ENCODE data around the gene SERPINB7. TPM values are rescaled to one million over a fixed set of nuclear protein-coding genes. Genes with fewer than 3 reads are reported as not detected.

The SERPINB7 gene
- total and polyA plus RNA-seq, 7 donors, result 0.10 TPM; not detected in 6

DNA sequence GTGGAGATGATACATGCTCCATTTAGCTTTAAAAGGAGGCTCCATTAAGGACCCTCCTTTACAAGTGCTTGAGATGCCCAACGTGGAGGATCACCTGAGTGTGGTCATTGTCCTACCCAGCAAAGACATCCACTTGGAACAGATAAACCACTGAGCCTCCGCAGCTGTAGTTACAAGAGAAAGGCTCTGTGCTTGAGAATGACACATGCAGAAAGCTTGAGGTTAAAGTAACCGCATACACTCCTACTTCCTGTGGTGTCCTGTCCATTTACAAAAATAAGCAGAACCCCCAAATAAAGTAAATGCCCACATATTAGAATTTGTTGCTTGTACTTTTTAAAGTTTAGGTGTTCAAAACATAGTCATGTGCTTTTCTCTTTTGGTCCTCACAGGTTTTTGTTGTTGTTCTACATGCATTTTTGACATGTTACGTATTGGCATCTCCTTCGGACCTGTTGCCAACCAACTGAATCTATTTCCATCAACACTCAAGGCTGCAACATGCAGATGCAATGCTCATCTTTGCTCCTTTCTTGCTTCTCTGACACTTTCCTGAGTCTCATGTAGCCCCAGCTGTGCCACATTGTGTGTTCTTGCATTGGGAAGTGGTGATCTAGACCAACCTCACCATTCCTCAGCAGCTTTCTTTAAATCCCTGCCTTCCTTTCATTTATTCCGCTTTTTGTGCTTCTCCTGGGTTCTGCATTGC, 56.0 kb downstream of the SERPINB7 start:
- Histone ChIP-seq H3K36me3 (no peaks in the 10 kb centered on the region), H3K27ac (no peak overlapping the region), H3K27me3 (no peaks in the 10 kb centered on the region), H3K9me3 (no peaks in the 10 kb centered on the region), H3K4me1 (no peaks in the 10 kb centered on the region), H3K4me3 (no peak overlapping the region)
- no peak for DNase-seq
- 49 to 64% methylated on average over 6 of the region's 6 CpGs for WGBS, 2 donors
- intact Hi-C loops (cut with DNase I), result no loop called here
- TF ChIP-seq, protein P1, sequence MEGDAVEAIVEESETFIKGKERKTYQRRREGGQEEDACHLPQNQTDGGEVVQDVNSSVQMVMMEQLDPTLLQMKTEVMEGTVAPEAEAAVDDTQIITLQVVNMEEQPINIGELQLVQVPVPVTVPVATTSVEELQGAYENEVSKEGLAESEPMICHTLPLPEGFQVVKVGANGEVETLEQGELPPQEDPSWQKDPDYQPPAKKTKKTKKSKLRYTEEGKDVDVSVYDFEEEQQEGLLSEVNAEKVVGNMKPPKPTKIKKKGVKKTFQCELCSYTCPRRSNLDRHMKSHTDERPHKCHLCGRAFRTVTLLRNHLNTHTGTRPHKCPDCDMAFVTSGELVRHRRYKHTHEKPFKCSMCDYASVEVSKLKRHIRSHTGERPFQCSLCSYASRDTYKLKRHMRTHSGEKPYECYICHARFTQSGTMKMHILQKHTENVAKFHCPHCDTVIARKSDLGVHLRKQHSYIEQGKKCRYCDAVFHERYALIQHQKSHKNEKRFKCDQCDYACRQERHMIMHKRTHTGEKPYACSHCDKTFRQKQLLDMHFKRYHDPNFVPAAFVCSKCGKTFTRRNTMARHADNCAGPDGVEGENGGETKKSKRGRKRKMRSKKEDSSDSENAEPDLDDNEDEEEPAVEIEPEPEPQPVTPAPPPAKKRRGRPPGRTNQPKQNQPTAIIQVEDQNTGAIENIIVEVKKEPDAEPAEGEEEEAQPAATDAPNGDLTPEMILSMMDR (IDR thresholded peaks at IDR 0.05), result no peak
- no peak for TF ChIP-seq POLR2AphosphoS5 (IDR thresholded peaks at IDR 0.05)
- TF ChIP-seq POLR2A (IDR thresholded peaks at IDR 0.05), result no peak
- no peak for TF ChIP-seq EP300 (IDR thresholded peaks at IDR 0.05)

DNA sequence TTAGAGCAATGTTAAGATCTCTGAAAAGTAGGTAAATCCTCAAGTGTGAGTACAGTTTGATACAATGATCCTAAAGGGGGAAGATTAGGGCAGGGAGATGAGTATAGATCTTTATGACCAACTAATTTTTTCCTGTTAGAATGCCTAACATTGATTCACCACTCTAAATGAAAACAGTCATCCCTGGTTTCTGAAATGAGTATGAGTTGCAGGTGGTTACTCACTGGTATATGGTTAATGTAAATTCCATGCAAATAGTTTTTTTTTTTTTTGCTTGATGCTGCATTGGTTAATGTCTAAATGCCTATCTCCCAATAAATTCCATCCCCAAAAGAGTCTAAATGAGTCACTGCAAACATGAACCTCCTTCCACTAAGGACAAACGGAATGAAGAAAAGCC, 57.3 kb downstream of the SERPINB7 start:
- TF ChIP-seq, protein P1 (IDR thresholded peaks at IDR 0.05), result no peak
- TF ChIP-seq EP300 (IDR thresholded peaks at IDR 0.05) (no peak), POLR2A (IDR thresholded peaks at IDR 0.05) (no peak)
- 72 to 88% methylated on average over 1 of the region's 1 CpG for WGBS, 2 donors

DNA sequence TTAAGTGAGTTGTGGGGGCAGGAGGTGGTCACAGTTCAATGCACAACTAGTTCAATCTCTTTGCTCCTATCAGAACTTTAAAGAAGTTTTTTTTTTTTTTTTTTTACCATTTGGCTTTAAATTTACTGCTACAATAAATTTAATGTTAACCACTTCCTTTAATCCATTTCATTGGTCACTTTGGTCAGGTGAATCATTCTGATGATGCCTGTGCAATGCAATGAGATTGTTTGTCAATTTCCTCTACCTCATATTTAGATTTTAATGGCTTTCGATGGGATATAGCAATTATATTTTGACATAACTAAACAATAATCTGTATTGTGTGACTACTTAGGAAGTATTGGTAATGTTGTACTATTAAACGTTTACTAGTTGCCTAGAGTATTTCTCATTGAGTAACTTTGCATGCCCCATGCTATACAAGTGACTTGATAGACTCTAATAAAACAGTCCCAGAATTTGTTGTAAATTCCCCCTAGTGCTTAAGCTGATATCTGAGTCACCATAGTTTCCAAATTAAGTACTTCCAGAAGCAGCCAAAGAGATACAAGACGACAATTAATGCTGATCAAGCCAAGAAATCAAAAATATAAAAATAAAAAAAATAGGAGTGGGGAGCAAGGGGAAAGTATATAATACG, 59.4 kb downstream of the SERPINB7 start:
- Histone ChIP-seq H3K4me3 (no peak overlapping the region), H3K36me3 (no peaks in the 10 kb centered on the region), H3K27me3 (no peaks in the 10 kb centered on the region), H3K4me1 (no peaks in the 10 kb centered on the region), H3K9me3 (no peaks in the 10 kb centered on the region), H3K27ac (no peak overlapping the region)
- WGBS, 2 donors, result 64 to 82% methylated on average over 4 of the region's 4 CpGs
- TF ChIP-seq EP300 (IDR thresholded peaks at IDR 0.05) (no peak), POLR2AphosphoS5 (IDR thresholded peaks at IDR 0.05) (no peak), POLR2A (IDR thresholded peaks at IDR 0.05) (no peak)
- TF ChIP-seq, protein P1 (IDR thresholded peaks at IDR 0.05), result no peak
- no peak for DNase-seq
- intact Hi-C loops (cut with DNase I), result no loop called here

More for the DNA sequence above, 57.3 kb downstream of the SERPINB7 start:
- no peak for DNase-seq
- no peaks in the 10 kb centered on the region for H3K4me1 ChIP-seq
- H3K36me3 ChIP-seq, result no peaks in the 10 kb centered on the region
- no peak overlapping the region for H3K4me3 ChIP-seq
- H3K9me3 ChIP-seq, result no peaks in the 10 kb centered on the region
- no peak overlapping the region for H3K27ac ChIP-seq
- no peaks in the 10 kb centered on the region for H3K27me3 ChIP-seq
- intact Hi-C loops (cut with DNase I), result no loop called here

DNA sequence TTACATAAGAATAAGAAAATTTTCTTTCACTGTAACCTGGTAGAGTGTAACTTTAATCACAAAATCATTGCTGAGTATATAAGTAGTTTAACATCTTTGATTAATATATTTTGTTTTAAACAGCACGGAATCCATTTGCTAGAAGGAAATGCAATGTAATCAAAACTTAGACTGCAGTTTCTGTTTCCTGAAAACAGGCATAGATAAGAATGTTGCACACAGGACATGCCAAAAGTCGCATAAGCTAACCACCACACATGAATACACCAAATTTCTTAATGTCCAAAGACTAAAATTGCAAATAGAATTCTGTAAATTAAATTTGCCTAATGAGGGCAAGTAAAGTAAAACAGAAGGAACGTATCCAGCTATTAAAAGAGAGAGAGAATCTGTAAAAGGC, 61.2 kb downstream of the SERPINB7 start:
- H3K9me3 ChIP-seq, result no peaks in the 10 kb centered on the region
- no peak overlapping the region for H3K27ac ChIP-seq
- H3K4me3 ChIP-seq, result no peak overlapping the region
- H3K27me3 ChIP-seq, result no peaks in the 10 kb centered on the region
- TF ChIP-seq, protein P1 (IDR thresholded peaks at IDR 0.05), result no peak
- no peak for TF ChIP-seq POLR2AphosphoS5 (IDR thresholded peaks at IDR 0.05)
- TF ChIP-seq POLR2A (IDR thresholded peaks at IDR 0.05), result no peak
- TF ChIP-seq EP300 (IDR thresholded peaks at IDR 0.05), result no peak
- WGBS, 2 donors, result 46 to 52% methylated on average over 3 of the region's 3 CpGs
- H3K36me3 ChIP-seq, result no peaks in the 10 kb centered on the region
- no peak for DNase-seq
- no peaks in the 10 kb centered on the region for H3K4me1 ChIP-seq
- intact Hi-C loops (cut with DNase I), result no loop called here

Measured in sigmoid colon (tissue), 7 donors.